Fibroblast of the conjunctiva (primary cell): ENCODE results near the gene MACROH2A1.

ENCODE experiments used
- DNase-seq: peaks from one replicate; pipeline ENCODE4 v3.0.0-alpha.2; 2010; ENCODE audit warnings: low read depth

The MACROH2A1 gene

GRCh38 chr5:135330798-135331096, 68.3 kb downstream of the MACROH2A1 start:
- DNase-seq = no peak

- no peak for DNase-seq
Observed at GRCh38 chr5:135329913-135330797, 68.9 kb downstream of the MACROH2A1 start.

- DNase-seq = no peak
Observed at GRCh38 chr5:135329066-135329912, 69.7 kb downstream of the MACROH2A1 start.

GRCh38 chr5:135328128-135328687, 70.8 kb downstream of the MACROH2A1 start:
- no peak for DNase-seq

GRCh38 chr5:135327429-135328127, 71.5 kb downstream of the MACROH2A1 start:
- DNase-seq = no peak

- DNase-seq = no peak
Observed at GRCh38 chr5:135326296-135327254, 72.5 kb downstream of the MACROH2A1 start.

- no peak for DNase-seq
Observed at GRCh38 chr5:135324897-135325650, 74.0 kb downstream of the MACROH2A1 start.

- no peak for DNase-seq
Observed at GRCh38 chr5:135324160-135324559, 74.9 kb downstream of the MACROH2A1 start.

- DNase-seq = no peak
Observed at GRCh38 chr5:135323701-135324132, 75.3 kb downstream of the MACROH2A1 start.

GRCh38 chr5:135323227-135323626, 75.8 kb downstream of the MACROH2A1 start:
- DNase-seq = no peak

- DNase-seq = no peak
Observed at GRCh38 chr5:135322744-135323143, 76.3 kb downstream of the MACROH2A1 start.

- DNase-seq = no peak
Observed at GRCh38 chr5:135322271-135322670, 76.8 kb downstream of the MACROH2A1 start.

GRCh38 chr5:135320718-135321484, 78.1 kb downstream of the MACROH2A1 start:
- no peak for DNase-seq

- DNase-seq = no peak
Observed at GRCh38 chr5:135319928-135320606, 79.0 kb downstream of the MACROH2A1 start.

- DNase-seq = no peak
Observed at GRCh38 chr5:135319458-135319857, 79.6 kb downstream of the MACROH2A1 start.

- DNase-seq = no peak
Observed at GRCh38 chr5:135318924-135319323, 80.1 kb downstream of the MACROH2A1 start.

- DNase-seq = no peak
Observed at GRCh38 chr5:135318037-135318436, 81.0 kb downstream of the MACROH2A1 start.

GRCh38 chr5:135317286-135317685, 81.7 kb downstream of the MACROH2A1 start:
- DNase-seq = no peak

- no peak for DNase-seq
Observed at GRCh38 chr5:135315386-135315785, 83.6 kb downstream of the MACROH2A1 start.
